ENCODE data around the gene GBF1.

DNA sequence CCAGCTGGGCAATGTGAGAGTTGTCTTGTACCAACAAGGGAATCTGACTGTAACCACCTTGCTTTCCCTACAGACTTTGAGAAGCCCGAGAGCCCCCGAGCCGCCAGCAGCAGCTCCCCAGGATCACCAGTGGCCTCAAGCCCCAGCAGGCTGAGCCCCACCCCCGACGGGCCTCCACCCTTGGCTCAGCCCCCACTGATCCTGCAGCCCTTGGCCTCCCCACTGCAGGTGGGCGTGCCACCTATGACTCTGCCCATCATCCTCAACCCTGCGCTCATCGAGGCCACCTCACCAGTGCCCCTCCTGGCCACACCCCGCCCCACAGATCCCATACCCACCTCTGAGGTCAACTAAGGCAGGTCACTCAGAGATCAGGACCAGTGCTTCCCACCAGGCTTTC is 136.7 kb downstream of the GBF1 start:
- TF ChIP-seq, protein P1, sequence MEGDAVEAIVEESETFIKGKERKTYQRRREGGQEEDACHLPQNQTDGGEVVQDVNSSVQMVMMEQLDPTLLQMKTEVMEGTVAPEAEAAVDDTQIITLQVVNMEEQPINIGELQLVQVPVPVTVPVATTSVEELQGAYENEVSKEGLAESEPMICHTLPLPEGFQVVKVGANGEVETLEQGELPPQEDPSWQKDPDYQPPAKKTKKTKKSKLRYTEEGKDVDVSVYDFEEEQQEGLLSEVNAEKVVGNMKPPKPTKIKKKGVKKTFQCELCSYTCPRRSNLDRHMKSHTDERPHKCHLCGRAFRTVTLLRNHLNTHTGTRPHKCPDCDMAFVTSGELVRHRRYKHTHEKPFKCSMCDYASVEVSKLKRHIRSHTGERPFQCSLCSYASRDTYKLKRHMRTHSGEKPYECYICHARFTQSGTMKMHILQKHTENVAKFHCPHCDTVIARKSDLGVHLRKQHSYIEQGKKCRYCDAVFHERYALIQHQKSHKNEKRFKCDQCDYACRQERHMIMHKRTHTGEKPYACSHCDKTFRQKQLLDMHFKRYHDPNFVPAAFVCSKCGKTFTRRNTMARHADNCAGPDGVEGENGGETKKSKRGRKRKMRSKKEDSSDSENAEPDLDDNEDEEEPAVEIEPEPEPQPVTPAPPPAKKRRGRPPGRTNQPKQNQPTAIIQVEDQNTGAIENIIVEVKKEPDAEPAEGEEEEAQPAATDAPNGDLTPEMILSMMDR (IDR thresholded peaks at IDR 0.05 in 8 of 11, conservative IDR thresholded peaks at IDR 0.05 in 3 of 11), result no peak
- peak in 1 of 3 donors; percentile 41 for TF ChIP-seq POLR2AphosphoS5 (IDR thresholded peaks at IDR 0.05)

Measured in spleen (tissue), 7 donors.